Mammary epithelial cell (primary cell): Measurements from ENCODE around the gene CDH4.

Experiments
- CTCF ChIP-seq, 2 donors: IDR thresholded peaks in 1 of 2; conservative IDR thresholded peaks in 1 of 2; 2 replicates each; pipeline ENCODE4 v1.5.1; 2011 to 2012; ENCODE audit warnings: inconsistent platforms in 2 of 2, low read length in 2 of 2, mild to moderate bottlenecking in 2 of 2, control low read depth in 1 of 2, low read depth in 1 of 2; ENCODE audit not compliant: insufficient read depth in 1 of 2; ENCODE audit errors: extremely low read depth in 1 of 2
- EZH2 ChIP-seq: IDR thresholded peaks from 2 replicates; pipeline ENCODE4 v1.6.1; 2012; ENCODE audit warnings: low read length, inconsistent platforms, borderline replicate concordance

GRCh38 chr20:61680096-61680495 is 428.0 kb downstream of the CDH4 start:
- TF ChIP-seq CTCF (conservative IDR thresholded peaks at IDR 0.05 in 1 of 2, IDR thresholded peaks at IDR 0.05 in 1 of 2; ENCODE audit: extremely low read depth in 1 of 2, insufficient read depth in 1 of 2, low read depth in 1 of 2, low read length in 2 of 2) (no peak), EZH2 (no peak)
